RCC 7860 (cell line): ENCODE data around the gene PLSCR5.

ENCODE experiments used
- DNase-seq: peaks from one replicate; pipeline ENCODE4 v3.0.0-alpha.2; 2015; ENCODE audit warnings: low spot score
- FAIRE-seq: peaks from 2 replicates; lab custom pipeline; 2012; peaks lifted over from hg19 to GRCh38; lab: Jason Lieb, UNC

PLSCR5 gene, protein sequence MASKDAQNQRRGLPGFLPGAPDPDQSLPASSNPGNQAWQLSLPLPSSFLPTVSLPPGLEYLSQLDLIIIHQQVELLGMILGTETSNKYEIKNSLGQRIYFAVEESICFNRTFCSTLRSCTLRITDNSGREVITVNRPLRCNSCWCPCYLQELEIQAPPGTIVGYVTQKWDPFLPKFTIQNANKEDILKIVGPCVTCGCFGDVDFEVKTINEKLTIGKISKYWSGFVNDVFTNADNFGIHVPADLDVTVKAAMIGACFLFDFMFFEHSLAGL

DNA sequence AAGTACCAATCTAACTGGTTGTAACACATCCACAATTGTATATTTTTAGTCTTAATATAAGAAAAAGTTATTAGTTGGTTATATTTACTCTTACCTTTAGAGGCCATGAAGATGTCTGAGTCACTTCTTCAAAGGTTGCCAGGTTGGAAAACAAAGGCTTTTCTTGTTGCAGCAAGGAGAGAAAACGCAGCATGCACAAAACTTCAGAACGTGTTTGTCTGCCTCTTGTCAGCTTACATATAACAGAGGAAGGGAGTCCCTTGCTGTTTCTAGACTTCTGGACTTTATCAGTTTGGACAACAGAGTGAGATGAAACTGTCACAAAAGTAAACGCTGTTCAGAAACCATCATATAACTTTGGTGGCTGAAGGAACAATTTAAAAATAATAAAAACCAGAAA lies at the start of gene PLSCR5:
PLSCR5 (minus strand) TSS at position 241 of the 400 bp plus-strand sequence; CDS start at position 107, 134 bp downstream.
- FAIRE-seq (no peak), DNase-seq (no peak)

DNA sequence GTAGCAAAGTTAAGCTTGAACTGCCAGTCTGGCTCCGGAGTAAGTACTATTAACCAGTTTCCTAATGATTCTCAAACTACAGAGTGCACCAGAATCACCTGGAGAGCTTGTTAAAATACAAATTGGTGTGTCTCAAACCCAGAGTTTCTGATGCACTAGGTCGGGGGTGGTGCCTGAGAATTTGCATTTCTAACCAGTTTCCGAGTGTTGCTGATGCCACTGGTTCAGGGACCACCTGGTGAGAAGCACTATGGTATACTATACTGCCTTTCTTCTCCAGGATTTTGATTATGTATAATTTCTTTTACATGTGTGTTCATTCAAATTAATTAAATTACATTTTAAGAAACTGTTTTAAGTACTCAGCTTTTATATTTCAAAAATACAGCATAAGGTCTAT lies 48.8 kb upstream of the PLSCR5 start:
- FAIRE-seq (no peak), DNase-seq (peak; percentile 1)

DNA sequence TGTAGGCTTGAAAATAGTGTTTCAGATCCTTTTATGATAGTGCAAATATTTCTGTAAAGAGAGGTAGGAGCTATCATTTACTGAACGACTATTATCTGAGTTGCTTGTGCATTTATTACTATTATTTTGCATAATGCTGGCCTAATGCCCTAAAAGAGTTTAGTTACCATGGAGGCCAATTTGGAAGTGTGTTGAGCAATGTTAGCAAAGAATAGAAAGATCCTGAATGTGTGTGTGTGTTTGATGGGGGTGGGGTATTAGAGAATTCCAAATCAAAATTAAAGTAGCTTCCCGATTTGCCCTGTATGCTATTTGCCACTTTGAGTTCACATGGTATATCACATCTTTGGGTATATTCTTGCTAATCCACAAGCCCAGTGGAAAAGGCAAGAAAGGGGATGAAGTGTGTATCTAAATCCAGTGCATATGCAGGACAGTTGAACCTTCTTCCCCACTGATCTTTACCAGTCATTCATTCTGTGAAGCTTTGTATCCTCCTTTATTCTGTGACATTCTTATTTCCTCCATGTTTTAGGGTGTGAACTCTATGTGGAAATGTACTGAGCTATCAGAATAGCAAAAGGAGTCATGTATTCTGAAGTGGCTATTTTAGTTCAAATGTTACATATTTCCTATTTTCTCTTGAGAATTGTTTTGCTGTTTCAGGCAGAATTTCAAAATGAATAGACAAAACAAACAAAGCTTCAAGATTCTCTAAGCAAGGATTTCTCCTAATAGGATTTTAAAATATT lies 45.7 kb upstream of the PLSCR5 start:
- no peak for FAIRE-seq
- DNase-seq: peak; percentile 3

DNA sequence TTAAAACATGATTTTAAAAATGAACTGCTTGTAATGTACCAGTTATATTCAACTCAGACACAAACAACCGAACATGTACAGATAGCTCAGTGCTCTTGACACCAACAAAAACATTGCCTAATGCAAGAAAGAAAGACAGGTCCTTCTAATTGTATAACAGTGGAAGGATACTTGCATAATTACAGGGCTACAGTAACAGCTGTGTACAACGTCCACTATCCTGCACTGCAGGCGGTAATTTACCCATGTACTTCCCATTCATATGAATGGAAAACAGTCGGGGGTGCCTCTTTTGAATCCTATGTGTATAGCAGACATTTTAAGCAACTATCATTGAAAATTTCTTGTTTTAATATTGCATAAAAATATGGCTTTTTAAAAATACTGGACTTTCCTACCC lies 41.1 kb upstream of the PLSCR5 start:
- no peak for DNase-seq

DNA sequence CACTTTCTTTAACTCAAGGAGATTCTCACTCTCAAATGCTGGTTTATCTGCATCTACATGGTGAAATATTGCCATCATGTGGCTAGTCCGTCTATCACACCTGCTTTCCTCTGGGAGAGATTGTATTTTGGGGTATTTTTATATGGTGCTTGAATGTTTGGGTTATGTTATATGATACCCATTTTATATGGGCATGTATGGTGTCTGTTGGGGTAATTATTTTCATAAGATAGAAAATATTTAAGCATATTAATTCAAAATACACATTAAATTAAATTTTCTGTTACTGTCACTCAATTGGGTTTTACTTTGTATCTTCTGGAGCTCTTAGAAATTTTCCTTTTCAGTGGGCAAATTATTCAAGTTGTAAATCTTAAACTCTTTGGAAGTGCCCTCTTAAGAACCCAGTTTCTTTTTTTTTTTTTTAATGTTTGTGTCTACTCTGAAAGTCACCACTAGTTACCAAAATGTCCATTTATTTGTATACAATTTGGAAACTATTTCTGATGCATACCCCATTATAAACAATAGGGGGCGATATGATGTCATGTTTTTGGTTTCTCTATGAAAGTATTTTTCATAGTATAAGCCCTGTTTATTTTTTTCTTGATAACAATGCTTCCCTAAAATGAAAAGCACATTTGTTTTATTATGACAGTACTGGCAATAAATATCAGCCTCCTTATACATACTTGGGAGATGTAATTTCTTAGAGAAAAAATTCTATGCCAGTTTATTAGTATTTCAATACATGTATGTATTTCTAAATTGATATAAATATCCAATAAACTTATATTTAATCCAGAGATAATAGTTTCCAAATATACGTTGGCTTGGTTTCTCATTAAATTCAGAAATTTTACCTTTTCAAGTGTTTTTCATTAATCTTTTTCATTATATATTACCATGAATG lies 36.1 kb upstream of the PLSCR5 start:
- DNase-seq (peak; percentile 32), FAIRE-seq (peak; percentile 76)

More for the DNA sequence above, 41.1 kb upstream of the PLSCR5 start:
- FAIRE-seq: no peak

DNA sequence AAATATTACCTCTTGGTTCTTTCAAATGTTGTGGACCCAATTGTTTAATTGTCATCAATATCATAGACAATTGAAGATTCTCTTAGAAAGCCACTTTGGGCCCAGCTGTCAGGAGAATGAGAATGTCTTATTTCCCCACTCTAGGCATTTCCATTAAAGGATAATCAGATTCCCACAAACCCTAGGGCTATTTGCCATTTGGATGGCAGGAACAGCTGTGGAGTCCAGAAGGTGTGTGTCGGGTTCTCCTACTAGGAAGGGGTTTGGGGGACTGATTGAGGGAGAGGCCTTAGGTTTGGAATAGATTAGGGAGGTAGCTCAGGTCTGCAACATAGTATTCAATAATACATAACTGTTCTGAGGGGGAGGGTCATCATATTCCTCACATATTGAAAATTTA lies 35.2 kb upstream of the PLSCR5 start:
- FAIRE-seq (no peak), DNase-seq (no peak)

DNA sequence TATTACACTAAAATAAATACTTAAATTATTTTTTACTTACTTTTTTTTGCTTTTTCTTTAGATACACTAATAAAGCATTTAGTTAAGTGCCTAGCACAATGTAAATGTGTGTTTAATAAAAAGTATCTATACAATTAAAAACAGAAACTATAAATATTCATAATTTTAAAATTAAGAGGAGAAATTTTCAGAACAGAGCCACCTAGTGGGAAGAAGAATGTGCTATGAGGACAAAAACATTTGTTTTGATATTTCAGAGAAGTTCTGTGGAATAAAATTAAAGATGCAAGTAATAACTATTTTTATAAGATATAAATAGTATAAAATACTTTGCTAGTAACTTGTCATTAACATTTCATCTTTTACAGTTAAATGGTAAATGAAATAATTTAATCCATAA lies 33.6 kb upstream of the PLSCR5 start:
- FAIRE-seq: peak; percentile 61

DNA sequence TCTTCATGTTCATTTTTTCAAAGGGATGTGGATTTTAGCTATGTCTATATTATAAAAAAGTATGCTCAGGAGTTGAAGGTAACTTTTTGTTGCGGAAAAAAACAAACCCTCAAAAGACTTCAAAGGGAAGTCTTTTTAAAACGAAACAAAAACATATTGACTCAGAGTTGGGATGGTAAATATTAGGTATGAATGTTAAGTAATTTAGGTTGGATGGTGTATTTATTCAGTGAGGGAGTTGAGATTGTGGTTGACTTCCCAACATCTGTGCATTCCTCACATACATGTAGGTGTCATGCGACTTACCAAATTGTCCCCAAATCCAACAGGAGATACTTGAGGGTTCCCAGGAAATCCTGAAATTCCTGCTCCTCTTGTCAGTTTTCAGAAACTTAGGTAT lies 32.7 kb upstream of the PLSCR5 start:
- FAIRE-seq (no peak), DNase-seq (no peak)

More for the DNA sequence above, 33.6 kb upstream of the PLSCR5 start:
- DNase-seq: no peak

DNA sequence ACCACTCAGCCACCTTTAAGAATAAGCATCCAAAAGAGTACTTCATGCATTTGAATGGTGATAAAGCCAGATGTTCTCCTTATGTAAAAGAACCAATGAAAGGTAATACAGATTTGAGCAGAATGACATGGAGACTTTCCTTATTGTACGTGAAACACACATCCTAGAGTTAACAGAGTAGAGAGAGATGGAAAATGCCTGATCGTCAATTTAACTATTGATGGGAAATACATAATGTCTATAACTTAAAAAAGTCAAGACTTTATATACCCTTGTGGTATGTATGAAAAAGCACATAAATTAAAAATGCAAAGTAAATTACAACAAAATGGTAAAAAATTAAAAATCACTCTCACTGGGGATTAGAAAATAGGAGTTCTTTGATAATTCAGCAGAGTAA lies 31.7 kb upstream of the PLSCR5 start:
- DNase-seq: no peak
- no peak for FAIRE-seq

DNA sequence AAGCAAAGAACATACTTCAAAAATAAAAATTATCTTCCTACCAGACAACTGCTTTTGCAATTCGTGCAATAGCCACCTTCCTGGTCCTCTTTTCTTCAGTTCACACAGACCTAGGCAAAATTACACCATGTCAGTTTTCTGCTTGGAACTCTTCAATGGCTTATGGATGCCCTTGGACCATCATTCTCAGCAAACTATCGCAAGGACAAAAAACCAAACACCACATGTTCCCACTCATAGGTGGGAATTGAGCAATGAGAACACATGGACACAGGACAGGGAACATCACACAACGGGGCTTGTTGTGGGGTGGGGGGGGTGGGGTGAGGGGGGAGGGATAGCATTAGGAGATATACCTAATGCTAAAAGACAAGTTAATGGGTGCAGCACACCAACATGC lies 29.2 kb upstream of the PLSCR5 start:
- FAIRE-seq (no peak), DNase-seq (no peak)

DNA sequence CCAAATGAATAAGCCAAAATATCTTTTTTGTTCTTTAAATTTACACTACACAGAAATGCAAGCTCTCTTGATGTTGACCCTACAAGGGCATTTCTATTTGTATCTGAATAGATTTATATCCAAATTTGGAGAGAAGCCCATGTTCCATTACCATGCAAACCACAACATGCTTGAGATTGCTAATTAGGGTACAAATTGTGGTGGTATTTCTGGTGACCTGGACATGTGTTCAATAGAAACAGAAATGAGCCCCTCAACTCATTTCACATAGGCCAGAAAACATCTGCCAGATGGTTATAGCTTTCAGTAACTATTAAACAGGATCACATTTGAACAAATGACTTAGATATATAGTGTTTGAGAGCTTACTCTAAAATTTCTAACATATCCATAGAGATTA lies 23.5 kb upstream of the PLSCR5 start:
- FAIRE-seq: no peak
- DNase-seq: no peak

DNA sequence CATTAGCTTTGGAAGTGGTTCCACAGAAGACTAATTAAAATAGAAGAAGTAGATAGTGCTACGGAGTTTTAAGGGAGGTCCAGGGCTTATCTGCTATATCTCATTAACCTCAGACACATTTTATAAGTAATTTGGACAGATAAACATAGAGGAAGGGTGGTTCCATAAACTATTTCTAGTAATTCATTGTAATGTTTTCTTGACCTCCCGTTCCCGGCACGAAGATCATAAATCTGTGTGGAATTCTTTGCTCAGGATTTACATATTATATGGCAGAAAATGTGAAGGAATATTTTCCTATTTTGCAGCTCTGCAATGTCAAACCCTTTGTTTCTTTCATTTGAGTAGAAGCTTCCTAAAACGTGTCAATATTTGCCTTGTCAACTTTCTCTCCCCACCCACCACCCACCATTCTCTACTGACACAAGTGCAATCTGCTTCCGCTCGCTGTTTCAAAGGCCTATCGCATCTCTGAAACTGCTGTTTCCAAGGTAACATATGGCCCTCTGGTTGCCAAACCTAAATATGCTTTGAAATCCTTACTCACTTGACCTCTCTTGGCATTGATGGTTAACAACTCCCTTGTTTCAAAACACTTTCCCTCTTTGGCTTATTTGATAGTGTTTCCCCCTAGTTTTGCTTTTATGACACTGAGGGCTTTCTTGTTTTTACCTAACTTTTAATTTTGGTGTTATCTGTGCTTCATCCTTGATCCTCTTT lies 21.4 kb upstream of the PLSCR5 start:
- no peak for FAIRE-seq
- DNase-seq: no peak

DNA sequence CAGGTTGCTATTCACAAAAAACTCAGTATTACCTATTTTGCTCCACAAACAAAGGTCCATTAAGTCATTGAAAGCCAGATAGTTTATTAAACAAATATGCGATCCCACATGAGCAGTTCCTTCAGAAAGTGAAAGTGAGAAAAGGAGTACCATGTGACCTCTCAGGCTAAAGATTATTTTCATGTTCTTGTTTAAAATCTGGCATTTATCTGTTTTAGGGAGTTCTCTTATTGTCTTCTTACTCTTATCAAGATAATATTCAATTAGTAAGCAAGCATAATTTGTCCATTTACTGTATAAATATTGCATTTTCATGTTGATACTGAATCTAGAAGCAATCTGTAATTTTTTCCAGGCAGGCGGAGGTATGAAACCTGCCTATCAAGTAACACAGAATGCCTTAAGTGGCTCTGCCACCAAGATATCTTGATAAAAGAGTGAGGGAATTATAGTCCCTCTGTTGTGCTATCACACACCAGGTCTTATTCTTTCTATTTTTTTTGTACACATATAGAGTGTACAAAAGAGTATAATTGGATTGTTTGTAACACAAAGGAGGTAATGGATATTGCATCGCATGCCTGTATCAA lies 20.1 kb upstream of the PLSCR5 start:
- DNase-seq (no peak), FAIRE-seq (no peak)

DNA sequence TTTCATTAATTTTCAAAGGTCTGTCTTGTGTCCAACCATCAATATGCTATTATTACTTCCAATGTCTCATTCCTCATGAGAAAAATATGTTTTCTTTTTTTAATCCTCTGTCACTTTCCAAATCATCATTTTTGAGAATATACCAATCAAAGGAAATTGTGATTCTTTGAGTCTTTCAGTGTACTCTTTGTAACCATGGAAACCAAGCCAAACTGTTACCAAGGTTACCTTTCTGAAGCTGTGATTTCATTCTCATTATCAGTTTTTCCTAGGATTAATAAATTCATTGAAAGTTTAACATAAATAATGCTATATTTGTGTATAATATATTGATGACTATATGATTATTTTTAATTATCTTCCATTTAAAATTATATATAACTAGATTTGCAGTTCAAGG lies 16.6 kb upstream of the PLSCR5 start:
- FAIRE-seq (no peak), DNase-seq (no peak)

DNA sequence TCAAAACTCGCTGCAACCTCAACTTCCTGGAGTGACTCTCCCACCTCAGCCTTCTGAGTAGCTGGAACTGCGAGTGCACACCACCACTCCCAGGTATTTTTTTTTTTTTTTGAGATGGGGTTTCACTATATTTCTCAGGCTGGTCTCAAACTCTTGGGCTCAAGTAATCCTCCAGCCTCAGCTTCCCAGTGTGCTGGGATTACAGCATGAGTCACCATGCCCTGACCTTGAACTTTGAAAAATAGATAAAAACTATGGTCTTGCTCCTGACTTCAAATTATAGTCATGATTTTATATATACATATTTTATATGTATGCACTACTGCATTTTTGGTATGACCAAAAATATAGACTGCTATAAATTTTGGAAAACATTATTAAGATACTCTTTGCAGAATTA lies 6.9 kb upstream of the PLSCR5 start:
- FAIRE-seq (no peak), DNase-seq (no peak)

DNA sequence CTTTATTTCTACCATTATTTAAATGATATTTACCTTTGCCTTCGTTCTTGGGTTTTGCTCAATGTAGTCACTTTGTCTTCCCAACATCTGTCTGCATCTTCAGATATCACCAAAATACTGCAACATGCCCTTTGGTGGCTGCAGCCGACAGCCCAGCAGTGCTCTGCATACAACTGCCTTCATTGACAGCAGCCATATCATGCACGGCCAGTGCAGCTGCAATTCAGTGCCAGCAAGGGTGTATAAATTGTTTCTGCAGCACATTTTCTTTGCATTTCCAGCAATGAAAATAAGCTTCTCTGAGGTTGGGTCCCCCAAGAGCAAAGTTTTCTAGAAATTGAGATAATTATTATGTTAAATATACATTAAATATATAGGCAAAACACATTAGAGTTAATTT lies 6.0 kb upstream of the PLSCR5 start:
- no peak for DNase-seq
- no peak for FAIRE-seq

DNA sequence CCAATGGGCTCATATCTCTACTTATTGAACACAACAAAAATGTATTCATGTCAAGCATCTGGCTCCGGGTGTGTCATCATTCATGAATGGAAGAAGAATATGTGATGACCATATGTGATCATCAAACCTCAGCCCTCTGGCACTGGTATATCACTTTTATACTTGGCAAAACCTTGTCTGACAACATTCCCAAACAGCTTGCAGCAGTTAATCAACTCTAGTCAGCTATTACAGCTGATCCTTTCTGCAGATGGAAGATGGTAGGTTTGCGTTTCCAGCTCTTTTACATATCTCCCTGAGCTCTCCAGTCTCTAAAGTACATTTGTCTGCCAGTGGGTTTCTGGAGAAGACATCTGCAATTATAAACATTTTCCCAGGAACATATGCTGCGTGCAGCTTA lies 6.6 kb downstream of the PLSCR5 start:
- DNase-seq (no peak), FAIRE-seq (no peak)

DNA sequence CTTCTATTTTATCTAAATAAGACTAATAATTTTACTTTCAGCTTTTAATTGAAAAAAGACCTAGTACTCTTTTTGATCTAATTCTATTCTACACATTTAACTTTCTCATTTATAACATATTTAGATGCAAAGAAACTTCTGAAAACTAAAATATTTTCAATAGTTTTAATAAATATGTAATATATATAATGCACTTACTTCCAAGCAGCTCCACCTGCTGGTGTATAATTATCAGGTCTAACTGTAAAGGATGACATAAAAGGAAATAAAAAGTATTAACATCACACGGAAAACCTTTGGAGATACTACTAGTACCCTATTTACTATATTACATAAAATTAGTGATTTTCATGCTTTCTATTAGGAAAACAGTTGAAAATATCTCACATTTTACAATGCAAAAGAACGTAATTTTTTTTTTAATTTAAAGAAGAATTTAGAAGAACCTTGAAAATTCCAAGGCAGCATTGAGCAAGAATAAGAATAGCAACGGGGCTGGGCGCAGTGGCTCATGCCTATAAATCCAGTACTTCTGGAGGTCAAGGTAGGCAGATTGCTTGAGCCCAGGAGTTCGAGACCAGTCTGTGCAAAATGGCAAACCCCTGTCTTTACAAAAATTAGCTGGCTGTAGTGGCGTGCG lies 10.2 kb downstream of the PLSCR5 start:
- peak; percentile 63 for FAIRE-seq
- peak; percentile 19 for DNase-seq

DNA sequence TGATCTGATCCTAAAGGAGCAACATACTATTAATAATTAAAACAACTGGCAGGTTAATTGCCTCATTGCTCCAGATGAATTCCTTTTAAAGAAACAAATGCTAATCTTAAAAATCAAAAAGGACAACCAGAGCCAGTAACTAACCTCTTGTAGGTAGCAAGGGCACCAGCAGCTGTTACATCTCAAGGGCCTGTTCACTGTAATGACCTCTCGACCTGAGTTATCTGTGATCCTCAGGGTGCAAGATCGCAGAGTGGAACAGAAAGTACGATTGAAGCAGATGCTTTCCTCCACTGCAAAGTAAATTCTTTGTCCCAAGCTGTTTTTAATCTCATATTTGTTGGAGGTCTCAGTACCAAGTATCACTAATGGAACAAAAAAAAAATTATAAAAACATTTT lies 11.4 kb downstream of the PLSCR5 start:
- FAIRE-seq: no peak
- DNase-seq: no peak

DNA sequence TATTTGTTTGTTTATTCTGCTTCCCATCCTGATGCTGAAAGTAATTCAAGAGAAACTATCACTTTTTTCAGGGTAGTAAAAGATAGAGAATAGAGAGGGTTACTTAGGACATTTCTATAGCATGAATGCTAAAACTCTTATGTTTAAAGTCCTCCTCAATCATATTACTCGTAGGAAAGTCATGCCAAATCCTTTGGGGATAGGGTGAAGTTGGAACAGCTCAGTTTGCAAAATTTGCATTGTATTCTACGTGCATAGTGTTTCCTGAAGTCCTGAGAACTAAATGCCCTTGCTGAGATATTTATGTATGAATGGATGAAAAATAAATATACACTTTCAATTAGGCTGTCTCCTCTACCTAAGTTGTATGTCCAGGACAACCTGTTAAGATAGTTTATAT lies 14.6 kb downstream of the PLSCR5 start:
- DNase-seq (no peak), FAIRE-seq (no peak)
